CD14-positive monocyte (primary cell): Measurements from ENCODE around the gene DYNC1LI2. TPM values are rescaled to one million over a fixed set of nuclear protein-coding genes. Genes with fewer than 3 reads are reported as not detected.
"Not testable (repeated sequence)": the region's sequence is repeated elsewhere in the genome, so short reads cannot be mapped to it uniquely, and the experiment has no call there.

Experiments
- DNase-seq, 3 donors: peaks; one replicate each; pipeline ENCODE4 v3.0.0-alpha.2; 2011 to 2022
- H2AFZ ChIP-seq: 2 replicates; pipeline ENCODE4 v1.6.0; 2012; ENCODE audit warnings: mild to moderate bottlenecking, low read depth, low read length, inconsistent platforms; ENCODE audit not compliant: insufficient read depth, poor library complexity, severe bottlenecking
- H3K27ac ChIP-seq, 2 donors: 1 replicate in 1 of 2; 2 replicates in 1 of 2; pipeline ENCODE4 v1.5.1; 2012 to 2013; ENCODE audit warnings: low read length in 2 of 2, control low read depth in 1 of 2, inconsistent platforms in 1 of 2, low read depth in 1 of 2, mild to moderate bottlenecking in 1 of 2
- H3K27me3 ChIP-seq, 2 donors: one replicate each; pipeline versions ENCODE4 v1.6.0 to v1.6.1; 2011 to 2013; ENCODE audit warnings: low read length in 2 of 2; ENCODE audit not compliant: control insufficient read depth in 2 of 2, insufficient read depth in 2 of 2
- H3K36me3 ChIP-seq, 2 donors: replicated peaks in 1 of 2; 1 replicate in 1 of 2; 2 replicates in 1 of 2; pipeline versions ENCODE4 v1.5.1 to v1.6.1; 2012 to 2013; ENCODE audit warnings: low read length in 2 of 2, control low read depth in 1 of 2, inconsistent platforms in 1 of 2, mild to moderate bottlenecking in 1 of 2; ENCODE audit not compliant: insufficient read depth in 2 of 2, control insufficient read depth in 1 of 2
- H3K4me1 ChIP-seq, 2 donors: 1 replicate in 1 of 2; 2 replicates in 1 of 2; pipeline versions ENCODE4 v1.5.1 to v1.6.1; 2012 to 2013; ENCODE audit warnings: low read length in 2 of 2, control low read depth in 1 of 2, inconsistent platforms in 1 of 2, mild to moderate bottlenecking in 1 of 2, moderate library complexity in 1 of 2; ENCODE audit not compliant: insufficient read depth in 2 of 2, control insufficient read depth in 1 of 2
- H3K4me2 ChIP-seq: replicated peaks from 2 replicates; pipeline ENCODE3; 2012; ENCODE audit warnings: low read length, moderate library complexity, mild to moderate bottlenecking; ENCODE audit not compliant: poor library complexity, severe bottlenecking; ENCODE audit errors: extremely low read depth
- H3K4me3 ChIP-seq, 3 experiments: fragments of 200-600 bp in 1 of 3; sonication (generic) in 1 of 3; replicated peaks in 1 of 3; 1 replicate in 2 of 3; 2 replicates in 1 of 3; pipeline ENCODE4 v1.5.1; 2011 to 2013; ENCODE audit warnings: low read length in 3 of 3, mild to moderate bottlenecking in 3 of 3, control low read depth in 2 of 3, low read depth in 2 of 3, inconsistent platforms in 1 of 3, moderate library complexity in 1 of 3
- H3K79me2 ChIP-seq: 2 replicates; pipeline ENCODE4 v1.6.0; 2012; ENCODE audit warnings: mild to moderate bottlenecking, control low read depth, inconsistent platforms, low read length, moderate library complexity; ENCODE audit not compliant: insufficient read depth
- H3K9ac ChIP-seq: 2 replicates; pipeline ENCODE4 v1.6.0; 2017; ENCODE audit warnings: low read length, mild to moderate bottlenecking; ENCODE audit not compliant: insufficient read depth, poor library complexity, severe bottlenecking
- H3K9me3 ChIP-seq, 2 donors: replicated peaks in 1 of 2; 1 replicate in 1 of 2; 2 replicates in 1 of 2; pipeline versions ENCODE4 v1.5.1 to v1.6.1; 2012 to 2013; ENCODE audit warnings: low read length in 2 of 2, control low read depth in 1 of 2; ENCODE audit not compliant: control insufficient read depth in 1 of 2, insufficient read depth in 1 of 2
- H4K20me1 ChIP-seq: 2 replicates; pipeline ENCODE4 v1.6.0; 2012; ENCODE audit warnings: mild to moderate bottlenecking, low read length, control low read depth, moderate library complexity; ENCODE audit not compliant: insufficient read depth
- H3K27ac Mint-ChIP-seq, 7 donors: one replicate each; pipeline ENCODE4 v1.8.0; 2020; ENCODE audit warnings: mild to moderate bottlenecking in 7 of 7, mixed read lengths in 7 of 7, moderate library complexity in 6 of 7, inconsistent platforms in 2 of 7
- H3K27me3 Mint-ChIP-seq, 3 donors: one replicate each; pipeline ENCODE4 v1.8.0; 2021 to 2022; ENCODE audit warnings: low read depth in 3 of 3, mild to moderate bottlenecking in 3 of 3, mixed read lengths in 3 of 3, moderate library complexity in 3 of 3, inconsistent platforms in 1 of 3
- H3K36me3 Mint-ChIP-seq, 2 donors: one replicate each; pipeline ENCODE4 v1.8.0; 2020; ENCODE audit warnings: mixed read lengths in 2 of 2, inconsistent platforms in 1 of 2, mild to moderate bottlenecking in 1 of 2
- H3K4me1 Mint-ChIP-seq: one replicate; pipeline ENCODE4 v1.8.0; 2020; ENCODE audit warnings: mild to moderate bottlenecking, mixed read lengths
- H3K4me3 Mint-ChIP-seq, 2 donors: one replicate each; pipeline ENCODE4 v1.8.0; 2020; ENCODE audit warnings: mild to moderate bottlenecking in 2 of 2, mixed read lengths in 2 of 2, moderate library complexity in 1 of 2
- H3K9me3 Mint-ChIP-seq, 7 donors: one replicate each; pipeline ENCODE4 v1.8.0; 2020 to 2022; ENCODE audit warnings: mixed read lengths in 7 of 7, mild to moderate bottlenecking in 6 of 7, moderate library complexity in 6 of 7, inconsistent platforms in 2 of 7
- CTCF ChIP-seq: fragments of 200-600 bp; IDR thresholded peaks from one replicate; pipeline ENCODE4 v1.8.0; 2022; ENCODE audit warnings: antibody characterized with exemption, mild to moderate bottlenecking
- WGBS: methylation state at CpG from one replicate; pipeline ENCODE4 v1.1.5; 2013; ENCODE audit warnings: missing lambda C conversion rate; ENCODE audit not compliant: insufficient coverage; 5-methylcytosine and 5-hydroxymethylcytosine counted together
- intact Hi-C, 2 donors: fragments of 100-400 bp; cut with micrococcal nuclease; formaldehyde crosslinking; loops; one replicate each; pipeline versions ENCODE4 v1.15.0 to v1.15.1; 2023
- polyA plus RNA-seq, 3 donors: library from polyadenylated mRNA; depleted of rRNA in 1 of 3; unstranded in 2 of 3; stranded (reverse) in 1 of 3; fragments of 300-500 nt in 2 of 3; fragments of >200 nt in 1 of 3; fragmentation: Illumina TruSeq in 2 of 3; gene quantifications; 1 replicate in 2 of 3; 2 replicates in 1 of 3; pipeline ENCODE4 v1.2.3, GENCODE V29; 2012 to 2021

DYNC1LI2 gene
- polyA plus RNA-seq, 3 donors = 14.9 to 125 (median 23.9) TPM

GRCh38 chr16:66798161-66798560 is 46.8 kb upstream of the DYNC1LI2 start:
- no peaks in the 10 kb centered on the region for H3K9me3 ChIP-seq
- H3K27ac ChIP-seq = no peak overlapping the region
- WGBS = no CpG with 5 or more reads among the region's 2 CpGs
- intact Hi-C loops = no loop called here
- Mint-ChIP-seq H3K36me3 (peaks cover 5 to 6% of the 10 kb centered on the region in 2 donors), H3K27ac (no peak overlapping the region), H3K9me3 (peaks cover 0 to 3% (median 0%) of the 10 kb centered on the region in 7 donors), H3K4me1 (peaks cover 3% of the 10 kb centered on the region), H3K27me3 (peaks cover 0 to 2% (median 2%) of the 10 kb centered on the region in 3 donors), H3K4me3 (no peak overlapping the region)
- no peak overlapping the region for H2AFZ ChIP-seq
- TF ChIP-seq CTCF = no peak
- H3K36me3 ChIP-seq = peaks cover 0 to 7% of the 10 kb centered on the region in 2 donors
- no peaks in the 10 kb centered on the region for H3K27me3 ChIP-seq
- H3K9ac ChIP-seq = no peak overlapping the region
- H3K4me1 ChIP-seq = no peaks in the 10 kb centered on the region
- no peaks in the 10 kb centered on the region for H4K20me1 ChIP-seq
- no peaks in the 10 kb centered on the region for H3K79me2 ChIP-seq
- no peak for DNase-seq
- H3K4me2 ChIP-seq = no peak overlapping the region
- no peak overlapping the region for H3K4me3 ChIP-seq

- H3K4me1 ChIP-seq, intact Hi-C loops, H2AFZ ChIP-seq, H3K9me3 ChIP-seq, H3K27me3 Mint-ChIP-seq, H3K27me3 ChIP-seq, H3K27ac ChIP-seq, H3K4me3 ChIP-seq, H3K79me2 ChIP-seq, H3K27ac Mint-ChIP-seq, H3K36me3 ChIP-seq, H3K4me1 Mint-ChIP-seq, H3K9me3 Mint-ChIP-seq, H3K4me2 ChIP-seq, H3K4me3 Mint-ChIP-seq, DNase-seq, H3K9ac ChIP-seq, H4K20me1 ChIP-seq, H3K36me3 Mint-ChIP-seq: not testable (repeated sequence)
- WGBS = 86% methylated on average over 3 of the region's 6 CpGs
Observed at GRCh38 chr16:66793984-66794383, 42.6 kb upstream of the DYNC1LI2 start.
